Measurements from ENCODE around the gene CYP26A1. TPM values are rescaled to one million over a fixed set of nuclear protein-coding genes. Genes with fewer than 3 reads are reported as not detected.
A peak's percentile ranks its signal among the peaks of the same experiment; 100 is the strongest.

The CYP26A1 gene
- total RNA-seq, 1 donor from 2014 or later = 0.18 TPM

DNA sequence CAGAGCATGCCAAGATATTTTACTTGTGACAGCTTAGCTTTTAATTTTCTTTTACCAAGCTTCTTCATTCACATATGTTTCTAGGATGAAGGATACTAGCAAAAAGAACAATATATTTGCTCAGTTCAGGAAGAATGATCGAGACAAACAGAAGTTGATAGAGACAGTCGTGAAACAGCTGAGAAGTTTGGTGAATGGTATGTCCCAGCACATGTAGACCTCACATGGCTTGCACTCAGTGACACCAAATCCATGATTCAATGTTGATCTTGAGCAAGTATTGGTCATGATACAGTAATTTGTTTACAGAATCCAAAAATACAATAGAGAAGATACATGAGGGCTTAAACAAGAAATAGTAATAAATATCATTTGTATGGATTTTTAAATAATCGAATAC lies 15.6 kb upstream of the CYP26A1 start:
- H3K9me3 ChIP-seq (ENCODE audit: insufficient read depth, low read depth, low read length) = no peaks in the 10 kb centered on the region
- Mint-ChIP-seq H3K4me1 (ENCODE audit: low read depth, unreplicated experiment) (no peaks in the 10 kb centered on the region), H3K9me3 (ENCODE audit: unreplicated experiment) (peaks cover 18% of the 10 kb centered on the region), H3K4me3 (ENCODE audit: unreplicated experiment) (no peak overlapping the region), H3K27me3 (ENCODE audit: low read depth, unreplicated experiment) (peaks cover 47% of the 10 kb centered on the region), H3K27ac (ENCODE audit: unreplicated experiment) (no peak overlapping the region), H3K36me3 (ENCODE audit: low read depth, unreplicated experiment) (no peaks in the 10 kb centered on the region)
- H4K20me1 ChIP-seq (ENCODE audit: insufficient read depth, low read length) = no peaks in the 10 kb centered on the region
- no peak overlapping the region for H3K4me2 ChIP-seq (ENCODE audit: low read length)
- H3K36me3 ChIP-seq (ENCODE audit: insufficient read depth, low read length) = no peaks in the 10 kb centered on the region
- H3K27ac ChIP-seq (ENCODE audit: low read depth, low read length) = no peak overlapping the region
- H3K27me3 ChIP-seq (ENCODE audit: insufficient read depth, low read length) = peaks cover 31% of the 10 kb centered on the region
- H3K4me1 ChIP-seq (ENCODE audit: insufficient read depth, low read length) = peaks cover 18% of the 10 kb centered on the region
- FAIRE-seq (no peak), DNase-seq (ENCODE audit: low read depth) (no peak)
- H3K79me2 ChIP-seq (ENCODE audit: insufficient read depth, low read length) = no peaks in the 10 kb centered on the region
- H3K4me3 ChIP-seq (ENCODE audit: insufficient read depth, low read depth, low read length) = no peak overlapping the region
- H2AFZ ChIP-seq (ENCODE audit: low read depth, low read length) = no peak overlapping the region
- no peak overlapping the region for H3K9ac ChIP-seq (ENCODE audit: low read length)
- TF ChIP-seq CTCF (IDR thresholded peaks at IDR 0.05; ENCODE audit: insufficient read depth, low read depth, low read length) = no peak
- TF ChIP-seq EZH2 (IDR thresholded peaks at IDR 0.05; ENCODE audit: insufficient read depth, low read length) = no peak

DNA sequence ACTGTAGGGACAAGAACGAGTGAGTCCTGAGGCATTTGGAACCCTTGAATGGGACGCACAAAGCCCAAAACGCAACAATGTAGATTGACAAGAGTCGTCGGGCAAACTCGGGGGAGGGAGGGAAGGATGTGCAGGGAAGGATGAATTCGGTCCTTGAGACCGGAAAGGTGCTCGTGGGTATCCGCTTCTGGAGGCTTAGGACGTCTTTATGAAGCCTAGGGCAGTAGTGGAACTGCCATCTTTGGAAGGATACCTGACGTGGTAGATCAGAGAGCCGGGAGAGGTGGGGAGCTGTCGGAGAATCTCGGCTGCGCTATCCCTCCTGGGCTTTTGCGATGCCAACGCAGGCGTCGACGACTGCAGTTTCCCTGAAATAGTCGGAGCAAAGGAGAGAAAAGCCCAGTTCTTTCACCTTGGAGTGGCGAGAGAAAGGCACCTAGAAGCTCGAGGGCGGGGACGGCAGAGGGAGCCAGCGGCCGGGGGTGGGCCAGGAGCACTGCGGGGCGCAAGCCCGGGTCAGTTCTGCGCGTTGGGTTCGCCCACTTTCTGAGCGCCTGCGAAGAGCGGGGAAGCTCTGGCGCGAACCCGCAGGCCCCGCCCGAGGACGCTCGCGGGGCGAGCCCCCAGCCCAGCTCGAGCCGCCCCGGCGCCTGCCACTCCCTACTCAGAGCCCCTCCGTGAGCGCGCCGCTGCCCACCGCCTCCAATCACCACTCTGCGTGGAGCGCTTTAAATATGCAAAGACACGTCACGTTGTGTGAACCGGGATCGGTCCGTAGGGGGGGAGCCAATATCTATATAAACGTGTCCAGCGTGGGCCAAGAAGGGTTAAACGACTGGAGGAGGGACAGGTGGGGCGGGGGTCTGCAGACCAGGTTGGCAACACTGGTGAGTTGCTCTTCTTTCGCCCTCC lies 13.5 kb upstream of the CYP26A1 start, which contains the start of gene CYP26C1:
Gene CYP26C1, plus strand, starts transcription at position 824 of the 912 bp plus-strand sequence. CDS start 466 bp downstream, outside the sequence.
- Histone ChIP-seq H3K79me2 (ENCODE audit: insufficient read depth, low read length) (no peaks in the 10 kb centered on the region), H4K20me1 (ENCODE audit: insufficient read depth, low read length) (no peaks in the 10 kb centered on the region), H3K9me3 (ENCODE audit: insufficient read depth, low read depth, low read length) (peaks cover 5% of the 10 kb centered on the region), H3K36me3 (ENCODE audit: insufficient read depth, low read length) (no peaks in the 10 kb centered on the region), H3K27ac (ENCODE audit: low read depth, low read length) (no peak within 1 kb of the TSS), H3K4me2 (ENCODE audit: low read length) (peak within 1 kb of the TSS; percentile 80), H3K27me3 (ENCODE audit: insufficient read depth, low read length) (peaks cover 51% of the 10 kb centered on the region), H2AFZ (ENCODE audit: low read depth, low read length) (no peak within 1 kb of the TSS), H3K9ac (ENCODE audit: low read length) (no peak within 1 kb of the TSS), H3K4me3 (ENCODE audit: insufficient read depth, low read depth, low read length) (no peak within 1 kb of the TSS), H3K4me1 (ENCODE audit: insufficient read depth, low read length) (peaks cover 18% of the 10 kb centered on the region)
- TF ChIP-seq EZH2 (IDR thresholded peaks at IDR 0.05; ENCODE audit: insufficient read depth, low read length) (no peak), CTCF (IDR thresholded peaks at IDR 0.05; ENCODE audit: insufficient read depth, low read depth, low read length) (no peak)
- H3K9me3 Mint-ChIP-seq (ENCODE audit: unreplicated experiment) = peaks cover 22% of the 10 kb centered on the region
- FAIRE-seq (no peak), DNase-seq (ENCODE audit: low read depth) (no peak)
- H3K27ac Mint-ChIP-seq (ENCODE audit: unreplicated experiment) = no peak within 1 kb of the TSS
- H3K27me3 Mint-ChIP-seq (ENCODE audit: low read depth, unreplicated experiment) = peaks cover 64% of the 10 kb centered on the region
- H3K4me1 Mint-ChIP-seq (ENCODE audit: low read depth, unreplicated experiment) = no peaks in the 10 kb centered on the region
- H3K4me3 Mint-ChIP-seq (ENCODE audit: unreplicated experiment) = no peak within 1 kb of the TSS
- no peaks in the 10 kb centered on the region for H3K36me3 Mint-ChIP-seq (ENCODE audit: low read depth, unreplicated experiment)

Data from astrocyte (in vitro differentiated cells and primary cell).